Measurements from ENCODE around the gene TAF6. TPM values are rescaled to one million over a fixed set of nuclear protein-coding genes. Genes with fewer than 3 reads are reported as not detected.
"Not testable (repeated sequence)": the region's sequence is repeated elsewhere in the genome, so short reads cannot be mapped to it uniquely, and the experiment has no call there.

TAF6 gene
- total and polyA plus RNA-seq, 10 donors = 16.5 to 44.0 (median 36.2) TPM

- peak; percentile 37 to 68 (median 61) for TF ChIP-seq POLR2A (IDR thresholded peaks at IDR 0.05)
- peak in 8 of 11 experiments; percentile 5 to 37 (median 22) for TF ChIP-seq CTCF (IDR thresholded peaks at IDR 0.05 in 8 of 11, conservative IDR thresholded peaks at IDR 0.05 in 3 of 11)
- TF ChIP-seq POLR2AphosphoS5 (IDR thresholded peaks at IDR 0.05) = peak; percentile 96 to 98 (median 97)
- Histone ChIP-seq H3K4me3 (peak within 1 kb of the TSS; percentile 55 to 81 (median 73)), H3K9me3 (no peaks in the 10 kb centered on the region), H3K27me3 (replicated peaks in 1 of 7) (no peaks in the 10 kb centered on the region), H3K36me3 (peaks cover 0 to 35% (median 9%) of the 10 kb centered on the region in 6 donors), H3K27ac (peak within 1 kb of the TSS; percentile 74 to 97 (median 94)), H3K4me1 (peaks cover 28 to 60% (median 52%) of the 10 kb centered on the region in 6 donors)
- intact Hi-C loops (cut with DNase I; ENCODE audit: low total_unique reads) = no loop called here
- DNase-seq = peak; percentile 100
- 0 to 1% (median 1%) methylated on average over 35 to 46 of the region's 46 CpGs for WGBS, 5 donors
Observed at GRCh38 chr7:100148559-100149328, 29.6 kb upstream of the TAF6 start, which contains the start of gene LAMTOR4. TSS of gene LAMTOR4 (plus strand) at chr7:100148918. CDS start at chr7:100148973, 55 bp downstream.

GRCh38 chr7:100148225-100148558 lies 29.0 kb upstream of the TAF6 start:
- peaks cover 28 to 55% (median 47%) of the 10 kb centered on the region in 6 donors for H3K4me1 ChIP-seq
- H3K27ac ChIP-seq = peak overlapping the region; percentile 74 to 97 (median 94)
- DNase-seq = no peak
- 11 to 20% (median 14%) methylated on average over 14 of the region's 14 CpGs for WGBS, 5 donors
- H3K36me3 ChIP-seq = peaks cover 0 to 30% (median 3%) of the 10 kb centered on the region in 6 donors
- H3K9me3 ChIP-seq = no peaks in the 10 kb centered on the region
- H3K4me3 ChIP-seq = peak overlapping the region; percentile 55 to 81 (median 73)
- intact Hi-C loops (cut with DNase I; ENCODE audit: low total_unique reads) = no loop called here
- TF ChIP-seq POLR2A (IDR thresholded peaks at IDR 0.05) = no peak
- TF ChIP-seq CTCF (IDR thresholded peaks at IDR 0.05 in 8 of 11, conservative IDR thresholded peaks at IDR 0.05 in 3 of 11) = peak in 1 of 11 experiments; percentile 6
- TF ChIP-seq POLR2AphosphoS5 (IDR thresholded peaks at IDR 0.05) = no peak
- H3K27me3 ChIP-seq (replicated peaks in 1 of 7) = no peaks in the 10 kb centered on the region

- WGBS, 5 donors = 93 to 98% (median 98%) methylated on average over 2 of the region's 2 CpGs
- TF ChIP-seq POLR2AphosphoS5 (IDR thresholded peaks at IDR 0.05) (no peak), POLR2A (IDR thresholded peaks at IDR 0.05) (no peak), CTCF (IDR thresholded peaks at IDR 0.05 in 8 of 11, conservative IDR thresholded peaks at IDR 0.05 in 3 of 11) (no peak)
- Histone ChIP-seq H3K4me1 (peaks cover 23 to 46% (median 38%) of the 10 kb centered on the region in 6 donors), H3K4me3 (no peak overlapping the region), H3K27me3 (replicated peaks in 1 of 7) (no peaks in the 10 kb centered on the region), H3K36me3 (peaks cover 0 to 20% (median 2%) of the 10 kb centered on the region in 6 donors), H3K9me3 (no peaks in the 10 kb centered on the region), H3K27ac (peak overlapping the region in 1 of 8 donors; percentile 97)
- no peak for DNase-seq
- intact Hi-C loops (cut with DNase I; ENCODE audit: low total_unique reads) = no loop called here
Observed at GRCh38 chr7:100147278-100147677, 28.1 kb upstream of the TAF6 start.

- Histone ChIP-seq H3K36me3 (peaks cover 0 to 11% (median 2%) of the 10 kb centered on the region in 6 donors), H3K4me1 (peaks cover 15 to 46% (median 34%) of the 10 kb centered on the region in 6 donors)
- intact Hi-C loops (cut with DNase I; ENCODE audit: low total_unique reads); DNase-seq; H3K4me3 ChIP-seq; H3K9me3 ChIP-seq; H3K27ac ChIP-seq; H3K27me3 ChIP-seq (replicated peaks in 1 of 7): not testable (repeated sequence)
- 78 to 92% (median 87%) methylated on average over 4 of the region's 4 CpGs for WGBS, 5 donors
Observed at GRCh38 chr7:100146350-100146749, 27.2 kb upstream of the TAF6 start.

Measured in spleen (tissue), 11 donors.